Stimulated activated CD4-positive, alpha-beta T cell treated with anti-CD3 and anti-CD28 coated beads, TNF-alpha, amount 100 ng/mL, for 1 hour (primary cell): Measurements from ENCODE around the gene SPRN.
"Not testable (repeated sequence)": the region's sequence is repeated elsewhere in the genome, so short reads cannot be mapped to it uniquely, and the experiment has no call there.

Source experiments
- DNase-seq, 3 donors: peaks; one replicate each; pipeline ENCODE4 v3.0.0-alpha.2; 2020; ENCODE audit warnings: low read depth in 3 of 3, low spot score in 1 of 3

Gene SPRN

DNA sequence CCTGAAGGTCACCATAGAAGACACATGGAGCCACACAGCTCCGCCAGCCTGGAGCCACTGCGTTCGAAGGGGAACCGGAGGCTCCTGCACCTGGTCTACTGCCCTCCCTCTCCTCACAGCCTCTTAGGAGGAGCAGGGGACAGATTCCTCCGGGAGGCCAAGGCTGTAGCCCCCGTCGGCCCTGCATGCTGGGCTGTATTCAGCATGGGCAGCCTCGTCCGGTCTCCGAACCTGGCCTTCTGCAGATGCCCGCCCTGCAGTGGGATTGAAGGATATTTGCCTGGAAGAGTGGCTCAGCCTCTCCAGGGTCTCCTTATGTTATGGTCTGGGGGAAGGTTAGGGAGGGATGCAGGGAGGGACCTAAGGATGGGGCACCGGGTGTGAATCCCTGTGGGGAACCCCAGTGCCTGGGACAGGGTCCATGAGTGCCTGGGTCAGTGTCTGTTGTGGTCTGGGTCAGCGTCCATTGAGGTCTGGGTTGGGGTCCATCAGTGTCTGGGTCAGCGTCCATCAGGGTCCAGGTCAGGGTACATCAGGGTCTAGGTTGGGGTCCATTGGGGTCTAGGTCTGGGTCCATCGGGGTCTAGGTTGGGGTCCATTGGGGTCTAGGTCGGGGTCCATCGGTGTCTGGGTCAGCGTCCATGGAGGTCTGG lies 16.3 kb upstream of the SPRN start:
- DNase-seq = no peak

DNA sequence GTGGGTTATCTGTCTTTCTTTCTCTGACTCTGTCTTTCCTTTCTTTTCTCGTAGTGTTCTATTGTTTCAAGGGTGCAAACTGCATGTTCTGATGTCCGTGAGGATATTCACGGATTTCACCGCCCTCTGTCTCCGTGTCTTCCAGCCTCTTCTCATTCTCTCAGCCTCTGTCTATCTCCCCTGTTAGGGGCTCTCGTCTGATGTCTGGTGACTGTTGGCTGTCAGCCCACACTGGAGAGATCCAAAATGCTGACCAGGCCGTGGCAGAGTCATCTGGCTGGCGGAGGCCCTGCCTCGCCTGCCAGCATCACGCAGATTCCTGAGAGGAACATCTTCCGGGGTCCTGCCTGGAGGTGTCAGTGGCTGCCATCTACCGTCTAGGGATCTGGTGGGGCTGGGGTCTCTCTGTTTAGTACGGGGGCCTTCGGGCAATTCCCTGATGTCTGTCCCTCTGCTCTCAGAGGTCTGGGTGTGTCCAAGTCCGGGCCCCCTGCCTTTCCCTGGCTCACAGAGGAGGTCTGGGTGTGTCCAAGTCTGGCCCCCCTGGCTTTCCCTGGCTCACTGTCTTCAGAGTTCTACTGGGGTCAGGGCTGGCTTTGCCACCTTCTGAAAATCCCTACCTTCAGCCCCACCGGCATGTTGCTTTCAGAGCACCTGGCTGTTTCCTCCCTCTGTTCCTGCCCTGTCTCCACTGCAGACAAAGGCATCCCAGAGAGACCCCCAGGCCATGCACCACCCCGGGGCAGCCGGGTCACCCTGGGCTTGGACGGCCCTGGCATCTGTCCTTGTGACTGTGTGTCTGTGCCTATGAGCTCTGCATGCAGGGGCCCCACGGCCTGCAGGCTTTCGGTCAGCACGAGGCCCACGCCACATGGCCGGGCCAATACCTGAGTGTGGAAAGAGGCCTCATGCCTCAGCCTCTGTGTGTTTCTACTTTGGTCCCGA lies 15.4 kb upstream of the SPRN start:
- DNase-seq = no peak

DNA sequence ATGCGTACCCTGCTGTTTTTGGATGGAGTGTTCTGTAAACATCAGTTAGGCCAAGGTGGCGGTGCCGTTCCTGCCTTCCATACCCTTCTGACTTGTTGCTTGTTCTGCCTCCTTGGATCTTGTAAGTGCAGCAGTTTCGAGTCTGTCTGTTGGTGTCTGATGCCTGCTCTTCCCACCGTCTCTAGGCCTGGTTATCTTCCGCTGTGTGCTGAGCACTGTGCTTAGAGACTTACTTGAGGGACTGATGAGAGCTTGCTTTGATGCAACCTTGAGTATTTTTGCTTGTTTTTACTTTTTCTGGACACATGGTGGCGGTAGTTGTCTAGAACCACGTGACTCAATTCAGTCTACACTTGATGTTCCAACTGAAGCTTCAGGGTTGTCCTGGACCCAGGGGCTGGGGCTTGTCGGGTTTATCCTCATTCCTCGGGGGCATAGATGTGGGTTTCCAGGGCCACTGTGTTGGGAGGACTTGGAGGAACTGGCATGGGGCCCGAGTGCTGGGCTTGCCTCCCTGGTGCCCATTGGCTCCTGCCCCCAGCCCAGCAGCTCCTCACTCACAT lies 14.4 kb upstream of the SPRN start:
- no peak for DNase-seq

DNA sequence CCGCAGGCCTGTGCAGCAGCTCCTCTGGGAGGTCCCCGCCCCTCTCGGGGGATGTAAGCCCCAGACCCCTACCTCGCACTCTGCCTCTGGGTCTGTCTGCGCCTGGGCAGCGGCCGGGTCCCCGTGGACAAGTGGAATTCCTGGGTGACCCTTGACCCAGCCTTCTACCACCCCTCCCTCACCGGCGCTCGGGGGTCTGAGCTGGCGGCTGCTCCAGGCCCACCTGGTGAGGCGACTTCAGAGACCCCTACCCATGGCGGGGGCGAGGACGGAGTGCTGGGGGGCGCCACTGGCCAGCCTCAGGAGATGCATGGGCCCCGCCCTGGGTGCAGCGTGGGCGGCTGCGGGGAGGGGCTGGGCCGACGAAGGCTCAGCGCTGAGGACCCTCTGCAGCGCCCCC lies 8.4 kb upstream of the SPRN start:
- DNase-seq = not testable (repeated sequence)

DNA sequence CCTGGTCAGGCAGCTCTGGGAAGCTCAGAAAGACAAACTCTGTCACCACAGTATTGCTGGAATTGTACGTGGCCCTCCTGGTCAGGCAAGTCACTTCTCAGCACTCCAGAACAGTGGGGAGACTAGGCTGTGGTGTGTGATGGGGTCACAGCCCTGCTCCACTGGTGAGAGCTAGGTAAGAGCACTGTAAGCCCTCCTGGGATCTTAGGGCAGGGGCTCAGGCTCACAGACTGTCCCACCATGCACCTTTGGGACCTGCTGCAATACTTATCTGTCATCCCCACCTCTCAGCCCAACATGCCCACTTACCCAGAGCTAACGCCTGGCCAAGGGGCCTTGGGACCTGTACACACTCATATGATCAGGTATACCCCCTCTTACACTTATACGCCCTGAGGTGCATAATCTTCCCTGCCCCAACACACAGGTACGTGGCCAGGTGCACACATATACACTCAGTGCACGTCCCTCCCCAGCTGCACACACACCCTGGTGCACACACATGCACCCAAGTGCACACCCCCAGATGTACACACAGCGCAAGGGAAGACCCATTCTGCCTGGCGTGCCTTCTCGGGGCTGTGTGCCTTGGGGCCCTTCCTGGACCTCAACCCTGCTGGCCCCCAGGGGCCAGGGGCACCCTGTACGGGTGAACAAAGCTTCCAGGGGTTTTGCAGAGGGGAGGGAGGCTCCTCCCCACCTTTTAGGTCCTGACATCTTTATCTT lies 7.6 kb upstream of the SPRN start:
- not testable (repeated sequence) for DNase-seq

DNA sequence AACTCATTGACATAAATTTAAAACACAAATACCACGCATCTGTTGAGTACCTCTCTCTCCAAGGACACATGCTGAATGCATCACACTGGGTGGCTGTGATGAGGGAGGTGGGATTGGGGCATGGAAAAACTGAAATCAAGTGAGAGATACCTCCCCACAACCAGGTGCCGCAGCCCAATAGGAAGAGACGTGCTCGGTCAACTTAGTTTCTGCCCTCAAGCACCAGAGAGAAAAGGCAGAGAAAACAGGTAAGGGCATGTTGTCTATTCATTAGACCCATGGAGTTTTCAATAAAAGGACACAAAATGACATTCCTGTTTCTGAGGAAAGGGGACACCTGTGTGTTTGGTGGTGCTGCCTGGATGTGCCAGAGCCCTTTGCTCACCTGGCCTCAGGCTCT lies 5.1 kb upstream of the SPRN start:
- not testable (repeated sequence) for DNase-seq

DNA sequence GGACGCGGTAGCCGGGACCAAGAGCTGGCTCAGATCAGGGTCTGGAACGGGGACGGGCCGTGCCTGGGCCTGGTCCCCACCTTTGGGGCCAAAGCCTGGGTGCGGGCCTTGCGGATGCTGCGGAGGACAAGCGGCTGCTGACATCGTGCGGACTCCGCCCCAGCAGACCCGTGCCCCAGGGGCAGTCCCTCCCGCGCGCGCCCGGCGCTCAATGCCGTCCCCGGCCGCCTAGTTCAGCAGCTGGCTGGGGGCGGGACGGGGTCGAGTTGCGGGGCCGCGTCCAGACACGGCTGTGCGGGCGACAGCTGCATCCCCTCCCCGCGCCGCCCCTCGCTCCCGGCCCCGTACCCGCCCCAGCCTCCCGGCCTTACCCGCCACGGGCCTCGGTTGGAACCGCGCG lies 323 bp downstream of the SPRN start:
- not testable (repeated sequence) for DNase-seq

DNA sequence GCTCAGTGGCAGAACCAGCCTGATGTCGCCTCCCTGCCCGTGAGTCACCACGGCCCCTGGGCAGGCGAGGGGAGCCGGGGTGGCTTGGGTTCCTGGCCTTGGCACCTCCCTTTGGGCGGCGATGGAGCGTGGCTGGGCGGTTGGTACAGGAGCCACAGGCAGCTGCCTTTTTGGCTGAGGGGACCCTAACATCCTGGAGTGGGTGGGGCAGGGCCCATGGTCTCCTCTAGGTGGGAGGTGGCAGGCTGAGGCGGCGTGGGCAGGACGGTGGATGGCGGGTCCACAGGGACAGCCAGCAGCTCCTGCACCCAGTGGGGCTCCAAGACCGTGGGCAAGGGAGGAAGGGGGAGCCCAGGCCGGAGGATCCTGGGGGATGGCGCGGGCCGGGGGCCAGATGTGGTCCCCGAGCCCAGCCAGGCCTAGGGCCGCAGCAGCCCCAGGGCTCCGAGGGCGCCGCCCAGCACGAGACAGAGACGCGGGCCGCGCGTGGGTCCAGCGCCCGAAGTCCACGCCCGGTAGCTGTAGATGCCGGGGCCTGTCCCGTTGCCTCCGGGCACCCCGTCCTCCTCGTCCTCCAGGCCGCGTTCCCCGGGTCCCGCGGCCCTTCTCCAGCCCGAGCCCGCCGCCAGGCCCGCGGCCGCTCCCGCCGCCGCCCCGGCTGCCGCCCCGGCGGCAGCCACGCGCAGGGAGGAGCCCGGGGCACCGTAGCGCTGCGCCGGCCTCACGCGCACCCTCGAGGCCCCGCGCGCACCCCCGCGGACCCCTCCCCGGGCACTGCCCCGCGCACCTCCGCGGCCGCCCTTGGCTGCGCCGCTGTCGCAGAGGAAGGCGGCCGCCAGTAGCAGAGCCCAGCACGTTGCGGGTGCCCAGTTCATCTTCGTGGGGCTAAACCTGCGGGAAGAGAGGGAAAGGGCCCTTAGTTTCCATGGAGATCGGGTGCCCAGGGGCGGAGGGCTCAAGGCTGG lies 1.3 kb downstream of the SPRN start:
- DNase-seq = no peak

DNA sequence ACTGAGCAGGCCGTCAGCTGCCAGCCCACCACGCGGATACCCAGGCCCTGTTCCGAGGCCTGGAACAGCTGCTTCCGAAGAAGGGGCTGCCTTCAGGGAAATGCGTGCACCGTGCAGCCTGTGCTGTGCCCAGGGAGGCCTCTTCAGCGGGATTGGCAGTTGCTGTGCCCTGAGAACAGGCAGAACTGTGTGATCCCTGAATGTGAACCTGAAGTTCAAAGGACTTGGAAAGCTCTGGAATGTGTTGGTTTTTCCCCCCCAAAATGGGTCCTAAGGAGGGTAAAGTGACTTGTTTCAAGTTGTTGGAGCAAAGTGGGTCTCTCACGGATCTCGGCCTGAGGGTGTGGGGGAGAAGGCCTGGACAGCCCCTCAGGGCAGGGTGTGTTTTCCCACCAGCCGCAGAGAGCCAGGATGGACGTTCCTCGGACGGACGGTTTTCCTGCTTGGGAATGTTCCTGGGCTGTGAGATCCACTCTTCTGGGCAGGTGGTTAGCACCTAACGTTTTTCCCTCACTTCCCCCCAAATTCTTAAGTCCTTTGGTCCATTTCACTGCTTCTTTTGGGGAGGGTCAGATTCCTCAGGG lies 2.1 kb downstream of the SPRN start:
- no peak for DNase-seq

DNA sequence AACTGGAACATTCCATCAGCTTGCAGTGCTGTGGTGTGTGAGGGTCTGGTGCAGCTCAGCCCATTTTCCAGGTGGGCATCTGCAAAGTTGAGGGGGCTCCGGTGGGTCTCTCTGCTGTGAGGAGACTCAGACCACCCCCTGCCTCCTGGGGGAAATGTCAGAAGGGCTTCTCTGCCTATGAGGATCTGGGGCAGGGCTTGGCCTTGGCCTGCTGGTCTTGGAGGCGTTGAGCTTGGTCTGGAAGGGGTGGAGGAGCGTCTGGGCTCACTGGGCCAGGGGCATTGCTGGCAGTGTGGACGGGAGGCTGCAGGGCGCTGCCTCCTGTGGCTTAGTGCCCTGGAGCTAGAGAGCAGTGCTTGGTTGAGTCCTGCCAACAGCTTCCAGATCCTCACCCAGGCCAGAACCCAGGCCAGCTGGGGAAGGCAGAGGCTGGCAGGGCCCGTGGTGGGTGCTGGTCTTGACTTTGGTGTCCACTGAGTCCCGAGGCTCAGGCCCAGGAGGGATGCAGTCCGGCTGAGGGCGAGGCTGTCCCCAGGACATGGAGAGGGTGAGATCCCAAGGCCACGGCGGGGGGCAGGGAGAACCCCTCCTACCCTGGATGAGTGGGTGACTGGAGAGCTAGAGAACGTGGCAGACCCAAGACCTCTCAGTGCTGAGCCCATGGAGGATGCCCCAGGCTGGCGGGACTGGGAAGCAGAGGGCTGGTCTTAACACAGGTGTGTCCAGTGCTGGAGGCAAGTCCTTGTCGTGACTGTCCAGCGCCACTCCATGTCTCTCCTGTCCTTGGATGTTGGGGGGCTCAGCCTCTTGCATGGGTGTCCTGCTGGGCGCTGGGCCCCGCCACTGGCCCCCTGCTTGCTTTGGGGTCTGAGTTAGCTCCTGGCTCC lies 2.8 kb downstream of the SPRN start:
- DNase-seq = no peak

DNA sequence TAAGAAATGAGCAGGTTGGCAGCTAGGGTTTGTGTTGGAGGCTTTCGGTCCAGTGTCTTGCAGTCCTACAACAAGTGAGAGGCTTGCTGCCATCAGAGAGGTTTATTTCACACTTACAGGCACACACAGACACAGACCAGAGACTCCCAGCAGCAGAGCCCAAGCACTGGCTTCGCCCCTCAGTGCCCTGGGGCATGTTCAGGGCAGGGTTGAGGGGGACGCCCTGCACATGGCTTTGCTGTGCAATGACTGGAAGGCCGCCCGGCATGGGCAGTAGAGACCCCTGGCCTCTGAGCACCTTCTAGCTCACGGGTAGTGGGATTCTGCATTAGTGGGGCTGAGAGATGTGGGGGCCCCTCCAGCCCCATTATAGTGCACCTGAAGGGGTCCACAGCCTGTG lies 3.8 kb downstream of the SPRN start:
- no peak for DNase-seq

DNA sequence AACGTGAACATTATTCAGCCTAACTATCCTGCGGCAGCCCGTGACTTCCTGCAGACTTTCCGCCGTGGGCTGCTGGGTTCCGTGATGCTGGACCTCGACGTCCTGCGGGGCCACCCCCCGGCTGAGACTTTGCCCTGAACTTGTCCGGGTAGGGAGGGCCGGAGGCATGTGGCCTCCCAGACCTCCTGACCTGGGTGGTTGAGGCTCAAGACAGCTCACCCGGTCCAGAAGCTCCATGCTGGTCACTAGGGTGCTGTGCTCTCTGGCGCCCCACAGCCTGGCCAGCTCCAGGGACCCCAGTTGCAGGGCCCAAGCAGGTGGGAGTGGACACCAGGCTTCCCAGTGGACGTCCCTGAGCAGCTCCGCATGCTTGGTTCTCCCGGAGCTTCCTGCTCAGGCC lies 4.4 kb downstream of the SPRN start:
- DNase-seq = no peak

DNA sequence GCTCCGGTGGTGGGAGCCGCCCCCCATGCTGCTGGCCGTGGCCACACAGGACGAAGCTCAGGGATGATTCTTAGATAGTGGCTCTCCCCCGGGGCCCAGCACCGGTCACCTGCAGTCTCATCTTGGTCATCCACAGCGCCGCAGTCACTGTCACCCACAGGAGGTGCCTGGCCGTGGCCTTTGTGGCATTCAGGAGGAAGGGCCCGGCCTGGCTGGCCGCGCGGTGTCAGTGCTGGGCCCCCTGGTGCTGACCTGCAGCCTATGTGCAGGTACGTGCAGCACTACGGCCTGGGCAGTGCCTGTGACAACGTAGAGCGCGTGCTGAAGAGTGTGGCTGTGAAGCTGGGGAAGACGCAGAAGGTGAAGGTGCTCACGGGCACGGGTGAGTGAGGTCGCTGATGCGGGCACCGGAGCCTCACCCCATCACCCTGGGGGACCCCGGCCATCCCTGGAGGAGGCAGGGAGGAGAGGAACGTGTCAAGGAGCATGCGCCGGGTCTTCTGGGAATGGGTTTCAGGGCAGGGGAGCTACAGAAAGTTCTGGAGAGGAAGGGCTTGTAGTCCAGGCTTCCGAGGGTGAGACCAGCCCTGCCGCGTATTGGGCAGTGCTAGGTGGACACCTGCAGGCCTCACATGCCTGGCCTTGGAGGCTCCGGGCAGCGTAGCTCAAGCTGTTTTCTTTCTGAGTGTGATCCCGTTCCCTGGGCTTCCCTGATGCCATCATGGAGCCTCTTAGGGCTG lies 5.0 kb downstream of the SPRN start:
- no peak for DNase-seq

DNA sequence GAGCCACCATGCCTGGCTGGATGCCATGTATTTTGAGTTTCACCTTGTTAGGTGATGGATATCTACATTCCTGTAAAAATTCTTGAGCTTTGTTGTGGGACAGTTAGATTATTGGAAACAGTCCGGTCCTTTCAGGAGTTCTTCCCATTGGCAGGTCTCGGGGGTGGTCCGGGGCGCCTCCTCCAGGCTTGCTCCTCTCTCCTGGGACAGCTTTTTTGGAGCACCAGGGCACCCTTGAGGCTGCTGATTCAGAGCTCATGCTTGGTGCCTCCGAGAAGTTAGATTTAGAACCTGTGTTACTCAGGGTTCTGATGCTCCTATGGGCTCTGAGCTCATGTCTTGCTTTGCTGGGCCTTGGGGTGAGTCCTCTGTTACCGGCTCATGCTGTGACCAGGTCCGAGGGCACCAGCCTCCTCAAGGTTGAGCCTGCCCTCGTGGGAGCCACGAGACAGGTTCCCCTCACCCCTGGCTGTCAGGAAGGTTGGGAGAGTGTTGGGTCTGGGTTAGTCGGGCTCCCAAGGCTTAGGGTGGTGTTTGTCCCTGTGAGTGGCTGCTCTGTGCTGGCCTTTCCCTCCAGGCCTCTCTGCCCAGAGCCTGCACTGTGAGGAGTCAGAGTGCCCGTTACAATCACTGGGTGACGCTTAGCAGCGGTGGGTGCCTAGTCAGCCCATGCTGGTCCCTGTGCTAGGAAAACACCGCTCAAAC lies 6.0 kb downstream of the SPRN start:
- no peak for DNase-seq

DNA sequence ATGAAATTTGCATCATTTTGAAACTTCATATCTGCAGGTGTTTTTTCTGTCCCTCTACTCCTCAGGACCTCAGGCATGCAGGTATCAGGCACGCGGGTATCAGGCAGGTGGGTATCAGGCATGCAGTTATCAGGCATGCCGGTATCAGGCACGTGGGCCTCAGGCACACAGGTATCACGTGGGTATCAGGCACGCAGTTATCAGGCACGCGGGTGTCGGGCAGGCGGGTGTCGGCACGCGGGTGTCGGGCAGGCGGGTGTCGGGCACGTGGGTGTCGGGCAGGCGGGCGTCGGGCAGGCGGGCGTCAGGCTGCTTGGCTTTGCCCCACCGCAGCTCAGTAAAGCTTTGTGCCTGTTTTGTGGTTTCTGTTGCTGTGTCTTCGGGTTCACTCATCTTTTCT lies 8.7 kb downstream of the SPRN start:
- DNase-seq = no peak

DNA sequence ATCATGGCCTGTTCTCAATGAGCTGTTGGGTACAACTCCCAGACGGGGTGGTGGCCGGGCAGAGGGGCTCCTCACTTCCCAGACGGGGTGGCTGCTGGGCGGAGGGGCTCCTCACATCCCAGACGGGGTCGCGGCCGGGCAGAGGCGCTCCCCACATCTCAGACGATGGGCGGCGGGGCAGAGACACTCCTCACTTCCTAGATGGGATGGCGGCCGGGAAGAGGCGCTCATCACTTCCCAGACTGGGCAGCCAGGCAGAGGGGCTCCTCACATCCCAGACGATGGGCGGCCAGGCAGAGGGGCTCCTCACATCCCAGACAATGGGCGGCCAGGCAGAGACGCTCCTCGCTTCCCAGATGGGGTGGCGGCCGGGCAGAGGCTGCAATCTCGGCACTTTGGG lies 10.0 kb downstream of the SPRN start:
- not testable (repeated sequence) for DNase-seq

DNA sequence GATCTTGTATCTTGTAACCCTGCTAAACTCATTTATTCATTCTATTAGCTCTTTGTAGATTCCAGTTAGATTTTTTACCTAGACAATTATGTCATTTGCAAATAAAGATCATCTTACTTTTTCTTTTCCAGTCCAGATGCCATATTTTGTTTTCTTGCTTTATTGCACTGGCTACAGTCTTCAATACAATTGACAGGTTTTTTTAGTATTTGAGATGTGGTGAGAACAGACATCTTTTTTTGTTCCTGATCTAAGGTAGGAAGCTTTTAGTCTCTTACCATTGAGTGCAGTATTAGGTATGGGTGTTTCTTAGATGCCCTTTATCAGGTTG lies 12.1 kb downstream of the SPRN start:
- DNase-seq = no peak
